Stimulated activated CD4-positive, alpha-beta T cell treated with anti-CD3 and anti-CD28 coated beads, Interleukin-1b, Interleukin-23, amount 100 ng/mL, for 1 hour (primary cell): ENCODE data around the gene HEG1.

Experiments
- DNase-seq, 2 donors: peaks; one replicate each; pipeline ENCODE4 v3.0.0-alpha.2; 2020; ENCODE audit warnings: low read depth in 2 of 2

HEG1 gene

DNA sequence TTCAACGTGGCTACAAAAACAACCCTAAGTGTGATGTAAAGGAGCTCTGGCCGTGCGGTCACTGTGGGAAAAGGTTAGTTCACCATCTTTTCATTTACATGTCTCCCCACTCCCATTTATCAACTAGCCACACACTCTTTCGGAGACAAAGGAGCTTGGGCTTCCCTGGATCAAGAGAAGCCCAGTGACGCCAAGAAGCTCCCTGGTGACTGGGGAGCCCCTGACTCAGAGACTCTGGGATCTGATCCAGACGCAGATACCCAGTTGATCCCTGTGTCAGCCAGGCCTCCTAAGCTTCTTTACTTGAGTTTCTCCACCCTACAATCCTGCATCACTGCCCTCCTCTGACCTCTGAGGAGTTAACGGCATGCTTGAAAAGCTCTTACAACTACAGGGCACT lies 43.9 kb downstream of the HEG1 start:
- no peak for DNase-seq

DNA sequence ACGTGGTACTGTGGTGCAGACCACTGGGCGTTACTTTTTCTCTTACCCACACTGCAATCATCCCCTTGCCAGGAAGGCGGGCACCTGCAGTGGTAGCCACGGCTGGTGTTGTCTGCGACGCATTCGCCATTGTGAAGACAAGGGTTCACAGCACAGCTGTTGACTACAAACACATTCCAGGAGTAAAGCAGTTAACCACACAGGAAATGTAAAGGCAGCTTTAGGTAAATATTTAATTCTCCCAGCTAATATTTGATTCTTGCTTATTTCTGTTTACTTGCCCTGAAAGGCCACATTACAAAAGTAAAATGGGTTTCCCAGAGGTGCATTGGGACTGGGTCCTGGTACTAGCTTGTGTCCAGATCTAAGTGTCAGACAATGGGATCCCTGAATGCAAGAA lies 45.4 kb downstream of the HEG1 start:
- no peak for DNase-seq

DNA sequence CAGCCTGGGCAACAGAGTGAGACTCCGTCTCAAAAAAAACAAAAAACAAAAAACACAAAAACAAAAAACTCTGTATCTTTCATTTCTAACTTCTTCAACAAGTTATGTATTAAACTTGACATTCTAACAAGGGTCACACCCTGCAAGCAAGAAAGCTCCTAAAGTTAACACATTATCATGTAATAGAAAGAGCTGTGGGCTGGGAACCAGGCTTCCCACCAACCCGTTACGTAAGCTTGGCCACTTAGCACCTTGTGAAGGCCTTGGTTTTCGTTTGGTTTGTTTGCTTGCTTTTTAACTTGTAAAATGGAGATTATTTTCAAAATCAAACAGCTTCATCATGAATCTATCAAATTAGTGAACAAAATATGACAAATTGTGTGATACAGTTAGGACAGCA lies 47.0 kb downstream of the HEG1 start:
- DNase-seq: no peak

DNA sequence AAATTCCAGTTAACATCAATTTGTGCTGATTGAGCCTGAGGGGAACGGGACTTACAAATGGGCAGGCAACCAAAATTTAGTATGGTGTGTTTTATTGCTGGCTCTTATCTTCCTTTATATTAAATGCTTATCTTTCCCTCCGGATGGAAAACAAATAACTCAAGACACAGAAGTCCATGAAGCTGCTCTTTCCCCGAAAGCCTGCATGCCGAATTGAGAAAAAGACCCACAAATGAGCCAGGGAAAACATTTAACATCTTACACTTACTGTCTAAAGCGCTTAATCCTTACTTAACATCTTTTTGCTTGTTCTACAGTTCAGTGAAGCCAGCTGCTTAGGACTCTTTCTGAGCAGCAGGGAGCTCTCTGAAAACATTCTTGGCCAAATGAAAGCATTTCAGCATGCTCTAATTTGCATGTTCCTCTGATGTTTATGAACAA lies 49.5 kb downstream of the HEG1 start:
- DNase-seq: no peak

DNA sequence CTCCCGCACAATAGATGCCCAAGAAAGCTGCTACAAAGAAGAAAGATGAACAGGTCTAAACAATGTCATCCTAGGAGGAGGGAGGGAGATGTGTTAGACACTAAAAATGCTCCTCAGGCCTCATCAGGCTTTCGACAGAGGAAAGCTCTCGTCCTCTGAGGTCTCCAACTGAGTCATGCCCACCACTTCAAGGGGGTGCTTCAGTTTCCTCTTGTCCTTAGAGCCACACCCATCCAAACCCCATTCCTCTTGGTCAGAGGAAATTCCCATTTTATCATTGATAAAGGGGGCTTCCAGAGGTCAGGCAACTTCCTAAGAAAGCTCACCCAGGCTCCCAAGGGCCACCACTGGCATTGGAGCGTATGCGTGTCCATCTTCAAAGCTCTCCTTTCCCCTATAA lies 50.1 kb downstream of the HEG1 start:
- DNase-seq: no peak

DNA sequence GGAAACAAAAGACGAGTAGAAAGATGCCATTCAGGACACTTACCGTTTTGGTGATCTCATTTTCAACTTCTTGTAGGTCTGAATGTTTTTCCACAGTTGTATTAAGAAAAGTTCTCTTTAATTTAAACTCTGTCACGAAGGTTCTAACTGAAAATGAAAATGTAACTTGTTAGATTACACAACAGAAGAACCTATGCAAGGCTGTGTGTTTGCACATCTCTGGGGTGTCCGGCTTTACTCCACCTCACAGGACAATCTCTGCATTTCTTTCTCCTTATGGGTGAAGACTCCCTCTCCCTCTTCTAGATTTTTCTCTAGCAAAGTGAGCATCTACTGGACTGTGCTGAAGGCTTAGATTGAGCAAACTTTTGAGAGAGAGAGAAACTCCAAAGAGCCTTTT lies 50.6 kb downstream of the HEG1 start:
- no peak for DNase-seq

DNA sequence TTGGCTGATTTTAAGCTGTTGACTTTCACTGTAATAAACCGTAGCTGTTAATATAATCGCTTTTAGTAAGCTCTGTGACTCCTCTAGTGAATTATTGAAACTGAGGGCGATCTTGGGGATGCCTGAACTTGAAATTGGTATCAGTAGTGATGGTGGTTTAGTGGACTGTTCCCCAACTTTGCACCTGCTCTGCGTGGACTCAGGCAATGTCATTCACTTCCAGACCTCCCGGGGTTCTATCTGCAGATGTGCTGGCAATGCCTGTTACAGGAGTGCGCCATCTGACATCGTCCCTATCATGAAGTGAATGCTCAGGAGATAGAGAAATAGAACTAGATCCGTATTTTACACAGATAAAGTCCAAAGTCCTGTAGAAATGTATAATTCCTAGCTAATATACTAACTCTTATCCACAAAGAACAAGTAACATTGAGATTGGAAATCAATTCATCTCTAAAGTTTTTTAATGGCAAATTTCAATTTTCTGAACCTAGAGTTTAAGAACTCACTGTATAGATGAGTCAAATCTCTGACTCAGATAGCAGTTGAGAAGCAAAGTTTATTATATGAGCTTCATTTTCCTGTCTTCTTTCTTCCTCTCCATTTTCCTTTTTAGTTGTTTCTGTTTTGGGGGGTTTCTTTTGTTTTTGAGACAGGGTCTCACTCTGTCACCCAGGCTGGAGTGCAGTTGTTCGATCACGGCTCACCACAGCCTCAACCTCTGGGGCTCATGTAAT lies 51.8 kb downstream of the HEG1 start:
- DNase-seq: no peak

DNA sequence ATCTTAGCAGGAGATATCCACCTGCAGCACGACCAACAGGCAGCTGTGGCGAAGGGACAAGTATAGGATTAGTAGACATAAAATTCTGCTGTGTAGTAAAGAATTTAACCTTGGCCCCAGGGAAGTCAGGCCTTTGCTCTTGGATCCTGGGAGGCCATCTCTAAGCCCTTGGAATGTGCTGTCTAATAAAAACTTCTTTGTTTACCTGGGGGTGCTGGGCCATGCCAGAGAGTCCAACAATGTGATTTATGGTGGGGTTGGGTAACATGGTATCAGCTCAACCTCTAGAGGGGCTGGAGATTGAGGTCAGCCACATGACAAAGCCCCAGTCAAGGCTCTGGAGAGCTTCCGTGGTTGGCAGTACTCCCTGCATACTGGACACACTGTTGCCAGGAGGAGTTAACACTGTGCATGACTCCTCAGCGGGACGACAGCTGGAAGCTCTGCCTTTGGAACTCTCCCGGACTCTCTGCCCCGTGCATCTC lies 52.4 kb downstream of the HEG1 start:
- DNase-seq: no peak

DNA sequence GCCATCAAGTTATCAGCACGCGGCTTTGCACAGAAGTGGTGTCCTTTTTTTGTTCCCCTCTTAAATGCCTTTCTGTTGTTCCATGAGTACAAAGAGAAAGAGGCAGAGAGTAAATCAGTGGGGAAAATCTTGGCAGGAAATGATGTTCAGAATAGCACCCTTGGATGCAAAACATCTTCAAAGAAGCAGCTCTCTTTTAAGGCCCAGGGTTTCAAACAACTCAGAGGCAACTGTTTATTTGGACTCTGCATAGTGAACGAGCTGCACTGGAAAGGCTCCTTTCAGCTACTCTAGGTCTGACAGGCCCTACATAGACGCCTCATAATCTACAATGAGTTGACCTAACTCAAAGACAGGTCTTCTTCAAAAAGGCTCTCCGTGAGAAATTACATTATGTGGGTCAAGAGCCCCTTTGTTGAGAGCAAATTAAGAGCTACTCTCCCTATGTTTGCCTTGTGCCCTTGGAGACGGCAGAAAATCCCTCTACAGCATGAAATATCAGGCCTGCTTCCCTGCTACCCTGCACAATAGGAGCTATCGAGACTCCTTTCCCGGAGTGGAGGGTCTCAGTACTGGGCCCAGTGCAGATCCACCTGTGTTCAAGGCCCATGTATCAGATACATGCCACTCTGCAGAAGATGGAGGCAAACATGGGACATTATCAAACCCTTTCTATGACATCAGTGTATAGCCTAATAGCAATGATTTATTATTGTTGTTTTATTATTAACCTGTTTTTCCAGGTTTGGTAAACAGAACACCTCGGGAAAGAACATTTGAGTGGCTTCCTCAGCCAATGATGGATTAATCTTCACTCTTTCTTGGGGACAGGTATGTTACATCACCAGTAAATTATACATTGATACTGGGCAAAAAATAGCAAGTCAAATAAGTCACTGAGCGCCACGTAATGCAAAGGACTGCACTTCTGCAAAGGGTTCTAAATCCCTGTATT lies 53.1 kb downstream of the HEG1 start:
- DNase-seq: no peak

DNA sequence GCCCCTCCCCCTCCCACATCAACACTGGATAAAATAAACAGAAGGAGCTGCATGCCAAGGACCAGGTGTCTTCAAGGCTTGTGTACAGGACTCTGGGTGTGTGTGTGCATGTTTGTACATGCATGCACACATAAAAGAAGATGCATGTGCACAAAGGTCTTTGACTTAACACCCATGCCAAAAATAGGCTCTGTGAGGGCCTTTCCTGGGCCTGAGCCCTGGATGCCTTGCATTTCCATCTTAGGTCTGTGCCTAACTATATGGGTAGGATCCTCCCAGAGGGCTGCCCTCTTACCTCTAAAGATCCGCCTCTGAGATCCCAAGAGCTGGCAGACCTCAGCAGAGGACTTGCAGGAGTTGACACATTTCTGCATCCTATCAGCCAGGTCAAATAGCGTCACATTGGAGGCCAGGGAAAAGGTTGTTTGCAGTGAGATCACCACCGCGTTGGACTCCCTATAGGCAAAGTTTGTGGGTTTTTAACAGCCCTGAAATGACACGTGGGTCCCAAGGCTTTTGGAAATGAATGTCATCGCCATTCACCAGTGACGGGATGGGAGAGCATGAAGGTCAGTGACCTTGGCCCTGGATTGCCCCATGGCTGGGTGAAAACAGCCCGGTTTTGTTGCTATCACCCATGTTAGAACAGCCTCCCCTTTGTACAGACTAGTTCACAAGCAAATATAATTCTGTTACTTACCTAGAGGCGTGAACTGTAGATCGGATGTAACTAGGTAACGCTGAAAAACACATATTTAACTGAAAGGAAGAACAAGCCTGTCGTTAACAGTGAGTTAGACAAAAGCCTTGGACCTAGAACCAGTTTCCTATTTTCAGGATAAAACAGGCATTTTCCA lies 54.0 kb downstream of the HEG1 start:
- DNase-seq: no peak

DNA sequence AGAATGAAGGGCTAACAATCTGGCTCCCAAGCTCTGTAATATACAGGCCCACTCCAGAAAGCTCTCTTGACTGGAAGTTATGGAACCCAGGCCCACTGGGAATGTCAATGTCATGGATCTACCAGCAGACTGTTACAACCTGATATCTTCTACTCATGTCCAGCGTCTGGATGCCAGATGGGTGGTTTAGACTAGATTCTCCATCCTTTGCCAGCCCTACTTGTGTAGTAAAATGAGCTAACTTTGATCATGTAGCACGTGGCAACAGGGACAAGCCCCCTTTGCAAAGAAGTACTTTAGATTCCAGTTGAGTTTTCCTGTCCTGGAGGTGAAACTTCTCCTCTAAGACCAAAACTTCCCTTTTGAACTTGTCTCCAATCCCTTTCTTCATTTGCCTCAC lies 55.1 kb downstream of the HEG1 start:
- no peak for DNase-seq

DNA sequence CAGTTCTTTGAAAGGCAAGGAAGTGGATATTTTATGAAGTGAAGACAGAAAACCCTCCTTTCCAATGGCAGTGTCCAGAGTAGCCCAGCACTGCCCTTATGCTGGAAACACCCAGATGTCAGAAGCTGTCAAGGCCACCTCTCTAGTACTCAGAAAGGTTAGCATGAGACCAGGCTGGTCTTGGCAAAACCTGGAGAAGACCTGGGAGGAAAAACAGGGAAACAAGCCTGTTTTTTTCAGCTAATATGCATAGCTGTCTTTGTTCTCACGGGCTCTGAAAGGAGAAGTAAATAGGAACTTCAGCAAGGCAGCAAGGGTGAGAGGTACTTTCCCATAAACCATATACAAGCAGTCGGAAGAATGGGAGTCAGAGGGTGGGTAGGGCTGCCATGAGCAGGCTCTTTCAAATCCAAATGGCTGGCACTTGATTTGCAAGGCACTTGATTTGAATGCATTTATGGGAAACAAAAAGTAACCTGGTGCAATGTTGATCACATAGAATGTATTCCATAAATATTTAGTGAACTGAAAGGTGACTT lies 55.8 kb downstream of the HEG1 start:
- DNase-seq: no peak

DNA sequence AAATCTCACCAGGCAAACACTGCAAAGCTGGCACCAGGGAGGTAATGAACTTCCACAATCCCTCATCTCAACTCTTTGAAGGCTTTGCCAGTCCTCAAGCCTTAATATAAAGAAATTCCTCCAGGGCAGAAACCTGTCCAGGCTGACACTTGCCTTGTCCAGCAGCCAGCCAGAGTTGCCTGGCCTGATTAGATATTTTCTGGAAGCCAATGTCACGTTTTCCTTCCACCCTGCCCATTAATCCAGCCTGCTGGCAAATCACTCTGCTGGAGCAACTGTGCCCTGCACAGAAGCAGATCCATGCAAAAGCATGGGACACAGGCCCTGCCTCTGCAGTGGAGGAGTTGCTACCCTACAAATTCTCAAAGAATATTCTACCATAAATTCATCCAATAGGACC lies 56.5 kb downstream of the HEG1 start:
- no peak for DNase-seq

DNA sequence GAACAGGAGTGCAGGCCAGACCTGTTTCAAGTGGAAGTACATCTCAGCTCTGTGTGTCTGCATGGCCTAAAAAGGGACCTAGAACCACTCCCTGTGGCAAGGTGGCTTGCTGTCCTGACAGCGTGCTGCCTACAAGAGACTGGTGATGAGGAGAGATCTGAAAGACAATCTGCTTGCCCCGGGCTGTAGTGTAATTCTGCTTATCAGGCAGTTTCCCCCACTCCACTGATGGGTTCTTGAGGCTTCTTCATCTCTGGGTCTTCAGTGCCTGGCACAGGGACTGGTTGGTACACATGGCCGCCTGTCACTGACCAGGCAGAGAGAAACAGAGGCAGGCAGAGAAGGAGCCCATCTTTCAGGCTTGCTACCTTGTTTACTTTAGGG lies 57.6 kb downstream of the HEG1 start:
- DNase-seq: no peak

DNA sequence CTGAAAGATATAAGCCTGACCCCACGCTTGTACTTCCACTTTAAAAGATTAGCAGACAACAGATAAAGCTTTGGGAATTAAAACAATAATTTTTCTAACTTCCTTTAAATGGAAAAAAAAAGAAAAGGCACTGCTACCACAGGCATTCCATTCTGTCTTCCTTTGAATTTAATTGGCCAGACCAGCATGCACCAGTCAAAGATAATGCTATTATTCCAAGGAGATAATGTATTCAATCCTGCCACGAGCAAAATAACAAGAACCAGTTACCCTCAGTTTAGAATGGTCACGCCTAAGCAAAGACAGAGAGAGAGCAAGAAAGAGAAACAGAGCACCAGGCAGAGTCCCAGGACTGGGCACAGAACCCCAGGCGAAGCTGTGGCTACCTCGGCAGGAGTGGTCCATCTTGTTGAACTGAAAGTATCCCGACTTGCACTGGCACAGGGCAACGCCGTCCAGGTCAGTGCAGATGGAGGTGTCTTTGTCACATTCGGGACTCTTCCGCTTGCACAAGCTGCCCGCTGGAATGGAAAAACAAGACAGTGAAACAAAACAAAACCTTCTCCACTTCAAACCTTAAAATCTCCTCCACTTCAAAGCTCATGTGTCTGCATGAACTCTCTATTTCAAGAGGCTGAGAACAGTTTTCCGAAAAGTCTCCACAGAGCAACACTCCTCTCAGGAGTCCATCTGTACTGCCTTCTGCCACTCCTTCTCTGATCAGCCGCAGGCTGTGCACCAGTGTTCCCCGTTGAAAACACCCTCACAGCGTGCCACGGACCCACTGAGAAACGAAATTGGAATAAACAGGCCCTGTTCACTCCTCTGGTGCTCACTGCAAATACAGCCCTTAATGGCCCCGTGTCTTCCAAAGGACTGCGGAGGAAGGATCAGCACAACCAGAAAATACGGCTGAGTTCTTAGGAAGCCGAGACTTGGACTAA lies 58.2 kb downstream of the HEG1 start:
- no peak for DNase-seq

DNA sequence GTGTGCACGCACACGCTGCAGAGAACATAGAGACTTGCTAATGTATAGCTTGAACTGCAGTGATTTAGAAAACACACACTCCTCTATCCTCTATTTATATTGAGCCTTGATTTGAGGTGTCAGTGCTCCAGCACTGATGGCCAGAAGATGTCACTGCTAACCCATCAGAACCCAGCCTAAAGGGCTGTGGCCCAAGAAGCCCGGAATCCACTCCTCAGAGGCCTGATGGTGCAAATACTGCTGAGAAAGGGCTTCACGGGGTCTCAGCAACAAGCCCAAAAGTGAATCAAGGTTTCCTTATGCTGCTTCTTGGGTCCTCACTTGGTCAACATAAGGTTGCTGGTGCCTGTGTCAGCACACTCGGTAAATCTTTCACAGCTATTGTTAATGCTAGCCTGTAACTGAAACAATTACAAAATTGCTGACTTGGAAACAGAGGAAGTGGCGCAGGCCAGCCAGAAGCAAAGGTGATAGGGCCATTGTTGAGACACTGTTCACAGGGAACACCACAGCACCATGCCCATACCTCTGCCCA lies 60.3 kb downstream of the HEG1 start:
- DNase-seq: peak in 1 of 2 donors; percentile 13

DNA sequence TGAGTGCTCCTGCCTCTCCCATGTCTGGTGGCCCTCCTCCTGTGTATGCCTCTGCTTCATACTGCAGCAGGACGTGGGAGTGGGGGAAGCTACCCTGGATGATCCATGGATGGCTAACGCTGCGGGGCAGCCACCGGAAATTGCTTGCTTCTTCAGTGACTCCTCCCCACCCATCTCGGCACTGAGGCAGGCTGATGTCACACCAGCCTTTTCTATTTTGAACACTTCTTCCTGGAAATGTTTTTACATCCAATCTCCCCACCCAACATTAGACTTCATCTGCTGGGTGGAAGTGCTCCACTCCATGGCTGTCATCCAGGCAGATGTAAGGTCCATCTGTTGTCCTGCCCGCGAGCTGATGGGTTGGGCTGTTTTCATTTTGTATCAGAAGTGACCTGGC lies 62.3 kb downstream of the HEG1 start:
- no peak for DNase-seq

DNA sequence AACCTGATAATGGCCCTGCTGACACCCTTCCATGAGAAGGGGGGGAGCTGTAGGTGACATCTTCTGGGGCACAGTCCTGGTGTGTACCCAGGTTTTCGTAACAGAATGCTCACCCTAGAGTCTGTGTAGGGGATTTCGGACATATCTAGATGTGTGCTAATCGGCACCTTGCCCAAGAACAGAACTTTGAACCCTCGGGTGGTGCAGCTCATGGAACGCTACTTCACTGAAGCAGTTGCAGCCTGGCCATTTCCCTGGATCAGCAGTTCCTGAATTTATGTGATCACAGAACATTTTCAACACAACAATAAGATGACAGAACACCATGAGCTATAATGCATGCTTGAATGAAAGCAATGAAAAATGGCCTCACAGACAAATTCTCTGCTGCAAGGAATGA lies 63.8 kb downstream of the HEG1 start:
- DNase-seq: no peak

DNA sequence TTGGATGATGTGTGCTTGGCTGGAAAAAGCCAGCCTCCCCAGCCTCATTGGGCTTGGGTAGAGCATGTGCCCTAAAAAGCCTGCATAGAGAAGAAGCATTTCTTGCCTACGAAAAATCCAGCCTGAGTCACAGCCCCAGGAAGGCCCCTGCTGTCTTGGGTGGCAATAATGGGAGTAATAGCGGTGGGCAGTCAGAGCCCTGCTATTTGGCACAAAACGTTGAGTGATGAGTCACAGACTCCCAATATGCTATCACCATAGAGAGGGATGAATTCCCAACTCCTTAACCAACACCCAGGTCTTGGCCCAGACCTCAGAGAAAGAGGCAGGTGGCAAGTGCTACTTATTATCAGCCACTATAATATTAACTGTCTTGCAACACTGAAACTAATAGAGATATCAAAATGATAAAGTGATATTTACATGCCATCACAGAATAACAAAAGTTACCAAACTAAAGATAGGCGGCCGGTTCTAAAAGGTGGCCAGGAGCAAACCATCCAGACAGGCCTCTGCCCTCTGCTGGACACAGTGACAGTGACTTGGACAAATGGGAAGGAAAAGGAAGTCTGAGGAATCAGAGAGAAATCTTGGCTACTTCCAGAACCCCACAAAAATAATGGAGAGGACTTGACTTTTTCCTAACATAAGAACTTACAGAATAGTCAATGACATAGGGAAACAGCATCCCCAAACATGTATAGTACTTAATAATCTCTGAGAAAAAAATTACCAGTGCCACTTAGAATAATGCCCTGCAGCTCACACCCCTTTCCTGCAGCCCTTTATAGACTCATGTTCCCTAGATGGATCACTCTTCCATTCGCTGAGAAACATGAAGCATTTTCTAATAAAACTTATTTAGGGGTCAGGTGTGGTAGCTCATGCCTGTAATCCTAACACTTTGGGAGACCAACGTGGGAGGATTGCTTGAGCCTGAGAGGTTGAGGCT lies 69.3 kb downstream of the HEG1 start:
- no peak for DNase-seq
